ENCODE data around the gene TOR2A. TPM values are rescaled to one million over a fixed set of nuclear protein-coding genes. Genes with fewer than 3 reads are reported as not detected.
A peak's percentile ranks its signal among the peaks of the same experiment; 100 is the strongest.

Gene TOR2A
- polyA plus RNA-seq, 3 donors = 57.4 to 63.8 (median 60.0) TPM

GRCh38 chr9:127767410-127767809 lies 32.3 kb upstream of the TOR2A start:
- H3K27me3 ChIP-seq (ENCODE audit: control insufficient read depth in 2 of 2, insufficient read depth in 2 of 2, low read length in 2 of 2) = no peaks in the 10 kb centered on the region
- H2AFZ ChIP-seq (ENCODE audit: insufficient read depth, low read depth, low read length, poor library complexity, severe bottlenecking) = no peak overlapping the region
- H3K4me1 Mint-ChIP-seq = peaks cover 91% of the 10 kb centered on the region
- intact Hi-C loops (cut with micrococcal nuclease) = no loop called here
- H4K20me1 ChIP-seq (ENCODE audit: insufficient read depth, low read length) = peaks cover 99% of the 10 kb centered on the region
- TF ChIP-seq, protein P1, sequence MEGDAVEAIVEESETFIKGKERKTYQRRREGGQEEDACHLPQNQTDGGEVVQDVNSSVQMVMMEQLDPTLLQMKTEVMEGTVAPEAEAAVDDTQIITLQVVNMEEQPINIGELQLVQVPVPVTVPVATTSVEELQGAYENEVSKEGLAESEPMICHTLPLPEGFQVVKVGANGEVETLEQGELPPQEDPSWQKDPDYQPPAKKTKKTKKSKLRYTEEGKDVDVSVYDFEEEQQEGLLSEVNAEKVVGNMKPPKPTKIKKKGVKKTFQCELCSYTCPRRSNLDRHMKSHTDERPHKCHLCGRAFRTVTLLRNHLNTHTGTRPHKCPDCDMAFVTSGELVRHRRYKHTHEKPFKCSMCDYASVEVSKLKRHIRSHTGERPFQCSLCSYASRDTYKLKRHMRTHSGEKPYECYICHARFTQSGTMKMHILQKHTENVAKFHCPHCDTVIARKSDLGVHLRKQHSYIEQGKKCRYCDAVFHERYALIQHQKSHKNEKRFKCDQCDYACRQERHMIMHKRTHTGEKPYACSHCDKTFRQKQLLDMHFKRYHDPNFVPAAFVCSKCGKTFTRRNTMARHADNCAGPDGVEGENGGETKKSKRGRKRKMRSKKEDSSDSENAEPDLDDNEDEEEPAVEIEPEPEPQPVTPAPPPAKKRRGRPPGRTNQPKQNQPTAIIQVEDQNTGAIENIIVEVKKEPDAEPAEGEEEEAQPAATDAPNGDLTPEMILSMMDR (IDR thresholded peaks at IDR 0.05) = no peak
- WGBS (ENCODE audit: insufficient coverage) = 80% methylated on average over 1 of the region's 3 CpGs
- DNase-seq = no peak
- no peak overlapping the region for H3K4me3 Mint-ChIP-seq
- H3K4me1 ChIP-seq (ENCODE audit: control insufficient read depth in 1 of 2, insufficient read depth in 2 of 2, low read length in 2 of 2) = peaks cover 58 to 78% of the 10 kb centered on the region in 2 donors
- peaks cover 54 to 75% of the 10 kb centered on the region in 2 donors for H3K36me3 ChIP-seq (replicated peaks in 1 of 2; ENCODE audit: control insufficient read depth in 1 of 2, insufficient read depth in 2 of 2, low read length in 2 of 2)
- H3K27me3 Mint-ChIP-seq (ENCODE audit: low read depth in 3 of 3) = peaks cover 0 to 1% (median 0%) of the 10 kb centered on the region in 3 donors
- H3K79me2 ChIP-seq (ENCODE audit: insufficient read depth, low read length) = peaks cover 98% of the 10 kb centered on the region
- H3K27ac ChIP-seq (ENCODE audit: low read depth in 1 of 2, low read length in 2 of 2) = peak overlapping the region in 1 of 2 donors; percentile 61
- peak overlapping the region; percentile 11 for H3K4me2 ChIP-seq (replicated peaks; ENCODE audit: extremely low read depth, low read length, poor library complexity, severe bottlenecking)
- H3K9me3 ChIP-seq (replicated peaks in 1 of 2; ENCODE audit: control insufficient read depth in 1 of 2, insufficient read depth in 1 of 2, low read length in 2 of 2) = no peaks in the 10 kb centered on the region
- peak overlapping the region in 5 of 7 donors; percentile 12 to 77 (median 62) for H3K27ac Mint-ChIP-seq
- no peaks in the 10 kb centered on the region for H3K9me3 Mint-ChIP-seq
- H3K4me3 ChIP-seq (replicated peaks in 1 of 3; ENCODE audit: low read depth in 2 of 3, low read length in 3 of 3) = no peak overlapping the region
- H3K9ac ChIP-seq (ENCODE audit: insufficient read depth, low read length, poor library complexity, severe bottlenecking) = peak overlapping the region; percentile 17
- peaks cover 62 to 81% of the 10 kb centered on the region in 2 donors for H3K36me3 Mint-ChIP-seq

- peaks cover 100% of the 10 kb centered on the region for H3K79me2 ChIP-seq (ENCODE audit: insufficient read depth, low read length)
- H3K9me3 Mint-ChIP-seq = no peaks in the 10 kb centered on the region
- no peak overlapping the region for H3K4me3 ChIP-seq (replicated peaks in 1 of 3; ENCODE audit: low read depth in 2 of 3, low read length in 3 of 3)
- 100% methylated on average over 1 of the region's 1 CpG for WGBS (ENCODE audit: insufficient coverage)
- H2AFZ ChIP-seq (ENCODE audit: insufficient read depth, low read depth, low read length, poor library complexity, severe bottlenecking) = no peak overlapping the region
- H4K20me1 ChIP-seq (ENCODE audit: insufficient read depth, low read length) = peaks cover 100% of the 10 kb centered on the region
- no peak for DNase-seq
- peaks cover 51 to 68% of the 10 kb centered on the region in 2 donors for H3K4me1 ChIP-seq (ENCODE audit: control insufficient read depth in 1 of 2, insufficient read depth in 2 of 2, low read length in 2 of 2)
- no peak overlapping the region for H3K27ac ChIP-seq (ENCODE audit: low read depth in 1 of 2, low read length in 2 of 2)
- no peak overlapping the region for H3K9ac ChIP-seq (ENCODE audit: insufficient read depth, low read length, poor library complexity, severe bottlenecking)
- peaks cover 63 to 80% of the 10 kb centered on the region in 2 donors for H3K36me3 ChIP-seq (replicated peaks in 1 of 2; ENCODE audit: control insufficient read depth in 1 of 2, insufficient read depth in 2 of 2, low read length in 2 of 2)
- peaks cover 68 to 83% of the 10 kb centered on the region in 2 donors for H3K36me3 Mint-ChIP-seq
- no peaks in the 10 kb centered on the region for H3K9me3 ChIP-seq (replicated peaks in 1 of 2; ENCODE audit: control insufficient read depth in 1 of 2, insufficient read depth in 1 of 2, low read length in 2 of 2)
- H3K27me3 Mint-ChIP-seq (ENCODE audit: low read depth in 3 of 3) = peaks cover 0 to 1% (median 0%) of the 10 kb centered on the region in 3 donors
- peak overlapping the region in 6 of 7 donors; percentile 24 to 73 (median 56) for H3K27ac Mint-ChIP-seq
- H3K4me1 Mint-ChIP-seq = peaks cover 82% of the 10 kb centered on the region
- intact Hi-C loops (cut with micrococcal nuclease) = loop anchor here in 1 of 2 donors (2.0 kb wide), 1 partner anchor 105 kb away; no protein-coding TSS in a partner anchor
- H3K4me2 ChIP-seq (replicated peaks; ENCODE audit: extremely low read depth, low read length, poor library complexity, severe bottlenecking) = no peak overlapping the region
- TF ChIP-seq, protein P1 (IDR thresholded peaks at IDR 0.05) = no peak
- no peaks in the 10 kb centered on the region for H3K27me3 ChIP-seq (ENCODE audit: control insufficient read depth in 2 of 2, insufficient read depth in 2 of 2, low read length in 2 of 2)
- no peak overlapping the region for H3K4me3 Mint-ChIP-seq
Observed at GRCh38 chr9:127765418-127765817, 30.3 kb upstream of the TOR2A start.

Data from CD14-positive monocyte (primary cell).